ENCODE measurements around the gene SQSTM1.

The SQSTM1 gene

GRCh38 chr5:179879003-179879689 is 58.4 kb downstream of the SQSTM1 start:
- POLR2A ChIA-PET: interaction anchor here (0.6 to 0.7 kb wide), 2 partner anchors 11 to 147 kb away, joined by 3 to 5 read pairs; no protein-coding TSS in a partner anchor
- TF ChIP-seq CTCF (IDR thresholded peaks at IDR 0.05; ENCODE audit: insufficient read depth, low read length, missing control alignments): no peak
- no peak overlapping the region for H3K4me3 ChIP-seq (ENCODE audit: low read depth, low read length)
- DNase-seq (ENCODE audit: low read depth, low spot score): no peak
- CTCF ChIA-PET: interaction anchor here (1.1 to 1.2 kb wide), 2 partner anchors 8 to 28 kb away, joined by 3 to 4 read pairs; no protein-coding TSS in a partner anchor

- no peak for TF ChIP-seq CTCF (IDR thresholded peaks at IDR 0.05; ENCODE audit: insufficient read depth, low read length, missing control alignments)
- DNase-seq (ENCODE audit: low read depth, low spot score): no peak
- ChIA-PET CTCF (interaction anchor here (1.1 to 1.2 kb wide), 2 partner anchors 9 to 27 kb away, joined by 3 to 4 read pairs; no protein-coding TSS in a partner anchor), POLR2A (no interaction called here)
- no peak overlapping the region for H3K4me3 ChIP-seq (ENCODE audit: low read depth, low read length)
These were observed 58.9 kb downstream of the SQSTM1 start for GRCh38 chr5:179879690-179880010.

GRCh38 chr5:179880066-179880650 is 59.5 kb downstream of the SQSTM1 start:
- DNase-seq (ENCODE audit: low read depth, low spot score): no peak
- CTCF ChIA-PET: interaction anchor here (1.1 to 1.2 kb wide), 2 partner anchors 9 to 27 kb away, joined by 3 to 4 read pairs; no protein-coding TSS in a partner anchor
- H3K4me3 ChIP-seq (ENCODE audit: low read depth, low read length): no peak overlapping the region
- POLR2A ChIA-PET: no interaction called here
- no peak for TF ChIP-seq CTCF (IDR thresholded peaks at IDR 0.05; ENCODE audit: insufficient read depth, low read length, missing control alignments)

- no peak overlapping the region for H3K4me3 ChIP-seq (ENCODE audit: low read depth, low read length)
- POLR2A ChIA-PET: no interaction called here
- CTCF ChIA-PET: interaction anchor here (1.0 to 2.6 kb wide), 2 partner anchors 10 to 209 kb away, joined by 4 to 10 read pairs; no protein-coding TSS in a partner anchor
- no peak for TF ChIP-seq CTCF (IDR thresholded peaks at IDR 0.05; ENCODE audit: insufficient read depth, low read length, missing control alignments)
- DNase-seq (ENCODE audit: low read depth, low spot score): no peak
These were observed 60.3 kb downstream of the SQSTM1 start for GRCh38 chr5:179880848-179881590.

GRCh38 chr5:179882338-179882737 is 61.6 kb downstream of the SQSTM1 start:
- ChIA-PET POLR2A (no interaction called here), CTCF (interaction anchor here (1.5 to 2.6 kb wide), 2 partner anchors 12 to 13 kb away, joined by 3 to 10 read pairs; no protein-coding TSS in a partner anchor)
- no peak for DNase-seq (ENCODE audit: low read depth, low spot score)
- TF ChIP-seq CTCF (IDR thresholded peaks at IDR 0.05; ENCODE audit: insufficient read depth, low read length, missing control alignments): no peak
- no peak overlapping the region for H3K4me3 ChIP-seq (ENCODE audit: low read depth, low read length)

GRCh38 chr5:179883163-179883562 is 62.5 kb downstream of the SQSTM1 start:
- ChIA-PET CTCF (interaction anchor here (1.1 to 2.6 kb wide), 4 partner anchors 12 to 120 kb away, joined by 3 to 10 read pairs (median 4); no protein-coding TSS in a partner anchor), POLR2A (no interaction called here)
- H3K4me3 ChIP-seq (ENCODE audit: low read depth, low read length): no peak overlapping the region
- DNase-seq (ENCODE audit: low read depth, low spot score): no peak
- TF ChIP-seq CTCF (IDR thresholded peaks at IDR 0.05; ENCODE audit: insufficient read depth, low read length, missing control alignments): no peak

Data from AG04449 (cell line).